A673 (cell line): ENCODE data around the gene INPP5A. TPM values are rescaled to one million over a fixed set of nuclear protein-coding genes. Genes with fewer than 3 reads are reported as not detected.

Source experiments
- BruUV-seq: library from RNA; stranded (reverse); fragments of 400-500 nt; replicated peaks from 2 replicates; lab custom pipeline; 2021; lab: Mats Ljungman, UMichigan
- CTCF ChIA-PET: fragments of 300-600 bp; sonication (Branson Sonifier 250); formaldehyde crosslinking; loops from one replicate; lab custom pipeline; 2022; ENCODE audit warnings: antibody characterized with exemption; lab: Charles Lee
- POLR2A ChIA-PET: fragments of 300-600 bp; sonication (Branson Sonifier 250); formaldehyde crosslinking; loops from one replicate; lab custom pipeline; 2022; ENCODE audit warnings: antibody characterized with exemption; ENCODE audit not compliant: low non-redundant PET; lab: Charles Lee
- DNase-seq: peaks from one replicate; pipeline ENCODE4 v3.0.0-alpha.2; 2015; ENCODE audit warnings: low spot score
- H3K27ac ChIP-seq: fragments of 200-600 bp; sonication (generic); 2 replicates; pipeline ENCODE4 v1.5.1; 2016; ENCODE audit warnings: mixed run types, low read depth, mild to moderate bottlenecking, mixed read lengths, antibody characterized with exemption, low read length; ENCODE audit not compliant: poor library complexity, severe bottlenecking
- H3K27me3 ChIP-seq: fragments of 200-600 bp; sonication (generic); replicated peaks from 2 replicates; pipeline ENCODE4 v1.6.1; 2017; ENCODE audit warnings: mixed run types, low read depth, mild to moderate bottlenecking, mixed read lengths, antibody characterized with exemption, low read length; ENCODE audit not compliant: insufficient read depth, poor library complexity
- H3K36me3 ChIP-seq: fragments of 200-600 bp; sonication (generic); 2 replicates; pipeline ENCODE4 v1.6.1; 2016; ENCODE audit warnings: mixed run types, mild to moderate bottlenecking, mixed read lengths, antibody characterized with exemption, low read length; ENCODE audit not compliant: insufficient read depth, poor library complexity, severe bottlenecking
- H3K4me1 ChIP-seq: fragments of 200-600 bp; sonication (generic); 2 replicates; pipeline ENCODE4 v1.6.1; 2017; ENCODE audit warnings: mixed run types, mild to moderate bottlenecking, mixed read lengths, antibody characterized with exemption, low read length; ENCODE audit not compliant: insufficient read depth, poor library complexity, severe bottlenecking
- H3K4me3 ChIP-seq: fragments of 200-600 bp; sonication (generic); 2 replicates; pipeline ENCODE4 v1.5.1; 2016; ENCODE audit warnings: low read depth, mixed run types, mild to moderate bottlenecking, mixed read lengths, low read length; ENCODE audit not compliant: poor library complexity, severe bottlenecking
- H3K9me3 ChIP-seq: fragments of 200-600 bp; sonication (generic); 2 replicates; pipeline ENCODE4 v1.6.1; 2016; ENCODE audit warnings: mixed run types, low read depth, mild to moderate bottlenecking, mixed read lengths, antibody characterized with exemption, low read length; ENCODE audit not compliant: poor library complexity, severe bottlenecking
- CTCF ChIP-seq: fragments of 300-800, 200-600 bp; sonication (generic); conservative IDR thresholded peaks from 2 replicates; pipeline ENCODE4 v1.5.1; 2017; ENCODE audit warnings: low read depth, mild to moderate bottlenecking, antibody characterized with exemption, low read length, moderate library complexity, mixed read lengths
- EZH2 ChIP-seq: fragments of 200-600 bp; sonication (generic); IDR thresholded peaks from 2 replicates; pipeline ENCODE4 v1.6.1; 2017; ENCODE audit warnings: borderline replicate concordance, low read depth, mild to moderate bottlenecking, mixed read lengths, antibody characterized with exemption, low read length; ENCODE audit not compliant: poor library complexity, severe bottlenecking
- intact Hi-C: fragments of 100-400 bp; cut with micrococcal nuclease; formaldehyde crosslinking; loops from one replicate; pipeline ENCODE4 v1.10.0; 2022; ENCODE audit not compliant: unreplicated experiment
- total RNA-seq: library from RNA; stranded (reverse); gene quantifications from 2 replicates; pipeline ENCODE4 v1.2.3, GENCODE V29; 2021

Gene INPP5A
- total RNA-seq, 1 experiment from 2014 or later: 21.8 TPM

DNA sequence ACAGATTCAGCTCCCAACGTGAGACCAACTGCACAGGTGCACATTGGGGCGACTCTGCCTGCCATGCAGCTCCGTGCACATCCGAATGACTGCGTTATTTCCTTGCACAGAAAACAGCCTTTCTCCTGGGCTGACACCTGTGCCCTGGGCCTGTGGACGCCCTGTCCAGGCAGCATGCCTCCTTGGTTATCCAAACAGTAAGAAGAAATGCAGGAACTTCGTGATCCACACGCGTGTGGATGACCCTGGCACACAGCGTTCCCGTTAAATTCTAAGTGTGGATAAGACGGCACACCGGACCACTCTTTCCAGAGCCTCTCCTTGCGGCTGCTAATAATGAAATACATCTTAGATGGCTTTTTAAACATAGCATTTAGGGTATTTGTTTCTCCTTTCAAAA lies 208.8 kb downstream of the INPP5A start:
- TF ChIP-seq CTCF (no peak), EZH2 (no peak)
- Histone ChIP-seq H3K4me3 (no peak overlapping the region), H3K9me3 (no peaks in the 10 kb centered on the region), H3K4me1 (no peaks in the 10 kb centered on the region), H3K27ac (no peak overlapping the region), H3K36me3 (no peaks in the 10 kb centered on the region), H3K27me3 (no peaks in the 10 kb centered on the region)
- DNase-seq: no peak
- intact Hi-C loops: no loop called here
- BruUV-seq: no TSS peak
- CTCF ChIA-PET: no interaction called here
- POLR2A ChIA-PET: no interaction called here

DNA sequence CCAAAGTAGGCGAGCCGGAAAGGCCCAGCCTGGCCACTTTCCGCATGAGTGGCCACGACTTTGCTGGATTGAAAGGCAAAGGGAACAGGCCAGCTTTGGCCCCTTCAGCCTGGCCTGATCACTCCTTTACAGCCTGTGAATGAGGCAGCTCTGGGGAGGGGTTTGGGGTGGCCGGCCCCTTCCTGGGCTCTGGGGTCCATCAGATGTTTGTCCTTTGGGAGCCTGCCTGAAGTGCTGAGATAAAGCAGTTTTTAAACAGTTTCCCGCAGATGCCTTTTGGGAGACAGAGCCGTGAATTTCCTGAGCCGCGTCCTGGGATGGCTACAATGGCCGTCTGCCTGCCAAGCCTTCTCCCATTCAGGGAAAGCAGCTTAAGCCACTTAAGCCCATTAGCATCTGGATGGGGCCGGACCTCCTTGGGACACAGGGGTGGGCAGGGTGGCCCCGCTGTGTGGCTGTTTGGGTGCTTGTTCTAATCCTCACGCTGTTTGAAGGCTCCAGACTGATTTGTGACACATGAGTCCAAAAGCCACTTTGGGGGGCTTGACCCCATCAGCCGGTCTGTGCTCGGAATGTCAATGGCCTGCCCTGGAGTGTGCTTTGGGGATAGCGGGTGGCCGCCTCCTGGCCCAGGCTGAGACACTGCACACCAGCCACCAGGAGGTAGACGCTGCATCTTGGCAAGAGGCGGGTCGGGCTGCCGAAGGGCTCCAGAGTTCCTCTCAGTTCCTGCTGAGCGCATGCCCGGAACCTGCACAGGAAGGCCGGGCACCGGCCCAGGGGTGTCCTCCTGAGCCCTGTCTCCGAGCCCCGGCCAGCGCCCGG lies 209.4 kb downstream of the INPP5A start:
- H3K9me3 ChIP-seq: no peaks in the 10 kb centered on the region
- no peaks in the 10 kb centered on the region for H3K4me1 ChIP-seq
- BruUV-seq: no TSS peak
- intact Hi-C loops: no loop called here
- H3K27ac ChIP-seq: no peak overlapping the region
- TF ChIP-seq CTCF (no peak), EZH2 (no peak)
- H3K36me3 ChIP-seq: no peaks in the 10 kb centered on the region
- ChIA-PET POLR2A (no interaction called here), CTCF (no interaction called here)
- no peak for DNase-seq
- H3K27me3 ChIP-seq: no peaks in the 10 kb centered on the region
- no peak overlapping the region for H3K4me3 ChIP-seq

GRCh38 chr10:132748135-132748534 lies 210.5 kb downstream of the INPP5A start:
- Histone ChIP-seq H3K9me3 (no peaks in the 10 kb centered on the region), H3K27me3 (no peaks in the 10 kb centered on the region), H3K27ac (no peak overlapping the region), H3K4me1 (no peaks in the 10 kb centered on the region), H3K4me3 (no peak overlapping the region), H3K36me3 (no peaks in the 10 kb centered on the region)
- intact Hi-C loops: no loop called here
- no peak for TF ChIP-seq EZH2
- TF ChIP-seq CTCF: no peak
- DNase-seq: no peak
- no TSS peak for BruUV-seq
- ChIA-PET CTCF (no interaction called here), POLR2A (no interaction called here)
